ENCODE measurements around the gene TNS1.

DNA sequence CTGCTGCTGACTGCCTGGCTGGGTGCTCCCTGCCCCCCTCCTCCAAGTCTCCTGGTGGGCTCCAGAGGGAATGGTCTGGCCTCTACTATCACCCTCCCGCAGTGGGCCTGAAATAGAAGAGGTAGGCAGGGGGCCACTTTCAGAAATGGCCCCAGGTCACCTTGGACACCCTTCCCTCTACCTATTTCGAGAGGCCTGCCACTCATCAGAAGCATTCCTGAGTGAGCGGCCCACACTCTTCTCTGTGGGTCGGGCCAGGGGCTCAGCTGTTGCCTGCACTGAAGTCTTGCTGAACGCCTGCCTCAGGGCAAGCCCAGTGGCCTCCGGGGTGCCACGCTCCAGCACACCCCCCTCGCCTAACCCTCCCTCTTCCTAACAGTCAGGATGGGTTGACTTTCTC lies 124.9 kb downstream of the TNS1 start:
- TF ChIP-seq GTF2F1 (IDR thresholded peaks at IDR 0.05; ENCODE audit: low read depth, low read length) (no peak), HDAC6 (IDR thresholded peaks at IDR 0.05; ENCODE audit: low read depth, low read length) (no peak), ZNF408 (CRISPR knock-in tag; IDR thresholded peaks at IDR 0.05; ENCODE audit: low read depth) (no peak), CREBBP (IDR thresholded peaks at IDR 0.05; ENCODE audit: low read depth, low read length) (no peak), TBL1XR1 (IDR thresholded peaks at IDR 0.05; ENCODE audit: low read length in 2 of 2) (no peak), EGR1 (conservative IDR thresholded peaks at IDR 0.05) (no peak)
- TF ChIP-seq, protein P1, sequence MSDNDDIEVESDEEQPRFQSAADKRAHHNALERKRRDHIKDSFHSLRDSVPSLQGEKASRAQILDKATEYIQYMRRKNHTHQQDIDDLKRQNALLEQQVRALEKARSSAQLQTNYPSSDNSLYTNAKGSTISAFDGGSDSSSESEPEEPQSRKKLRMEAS (CRISPR knock-in tag; IDR thresholded peaks at IDR 0.05), result no peak

All from K562 (cell line).